Activated T-cell treated with anti-CD3 and anti-CD28 coated beads, Interleukin-2, amount 50 U/mL, for 1 hour (primary cell): Measurements from ENCODE around the gene SUN1.
A peak's percentile ranks its signal among the peaks of the same experiment; 100 is the strongest.
"Not testable (repeated sequence)": the region's sequence is repeated elsewhere in the genome, so short reads cannot be mapped to it uniquely, and the experiment has no call there.

Experiments used
- DNase-seq: peaks from one replicate; pipeline ENCODE4 v3.0.0-alpha.2; 2020

SUN1 gene

DNA sequence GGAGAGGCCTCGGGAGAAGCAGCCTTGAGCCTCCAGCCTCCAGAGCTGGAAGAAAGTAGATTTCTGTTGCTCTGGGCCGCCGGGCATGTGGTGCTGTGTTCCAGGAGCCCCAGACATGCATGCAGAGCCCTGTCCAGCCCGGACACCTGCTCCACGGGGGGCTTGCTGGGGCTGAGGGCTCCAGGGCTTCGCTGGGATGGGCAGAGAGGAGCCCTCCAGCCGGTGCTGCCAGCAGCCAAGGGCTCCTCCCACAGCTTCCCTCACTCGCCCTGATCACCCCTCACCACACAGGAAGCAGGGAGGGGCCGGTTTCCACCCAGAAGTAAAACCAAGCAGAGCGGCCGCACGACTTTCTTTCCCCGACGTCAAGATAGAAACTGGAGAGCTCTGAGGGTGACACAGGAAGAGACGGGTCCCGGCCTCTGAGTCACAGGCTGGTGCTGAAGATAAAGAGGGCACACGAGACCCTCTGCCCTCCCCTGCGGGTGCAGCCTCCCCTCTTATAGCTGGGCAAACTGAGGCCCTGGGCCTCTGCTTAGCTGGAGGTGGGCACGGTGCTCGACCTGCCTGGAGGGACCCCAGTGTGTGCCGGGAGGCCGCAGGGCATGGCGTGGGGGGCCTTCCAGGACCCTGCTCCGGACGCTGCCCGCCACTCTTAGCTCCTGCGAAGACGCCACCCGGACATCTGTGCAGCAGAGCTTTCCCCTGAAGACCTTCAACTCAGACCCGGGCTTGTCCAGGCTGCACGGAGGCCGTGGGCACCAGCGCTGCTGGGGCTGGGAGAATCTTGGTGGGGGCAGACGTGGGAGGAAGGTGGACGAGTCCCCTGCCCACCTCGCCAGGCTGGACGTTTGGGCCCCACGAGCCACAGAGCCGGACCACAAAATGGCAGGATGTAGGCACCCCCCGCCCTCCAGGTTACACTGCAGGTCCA, 91.1 kb downstream of the SUN1 start:
- peak; percentile 88 for DNase-seq

DNA sequence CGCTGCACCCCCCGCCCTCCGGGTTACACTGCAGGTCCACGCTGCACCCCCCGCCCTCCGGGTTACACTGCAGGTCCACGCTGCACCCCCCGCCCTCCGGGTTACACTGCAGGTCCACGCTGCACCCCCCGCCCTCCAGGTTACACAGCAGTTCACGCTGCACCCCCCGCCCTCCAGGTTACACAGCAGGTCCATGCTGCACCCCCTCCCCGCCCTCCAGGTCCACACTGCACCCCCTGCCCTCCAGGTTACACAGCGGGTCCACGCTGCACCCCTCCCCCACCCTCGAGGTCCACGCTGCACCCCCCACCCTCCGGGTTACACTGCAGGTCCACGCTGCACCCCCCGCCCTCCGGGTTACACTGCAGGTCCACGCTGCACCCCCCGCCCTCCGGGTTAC, 91.8 kb downstream of the SUN1 start:
- DNase-seq, result not testable (repeated sequence)
